ENCODE measurements around the gene SLC9A9. TPM values are rescaled to one million over a fixed set of nuclear protein-coding genes. Genes with fewer than 3 reads are reported as not detected.

Gene SLC9A9
- total and polyA plus RNA-seq, 9 of the 15 experiments (the other 6 are each of a cell fraction or from before 2014, with no cell fraction given) = 0.03 to 0.13 TPM; not detected in 7

DNA sequence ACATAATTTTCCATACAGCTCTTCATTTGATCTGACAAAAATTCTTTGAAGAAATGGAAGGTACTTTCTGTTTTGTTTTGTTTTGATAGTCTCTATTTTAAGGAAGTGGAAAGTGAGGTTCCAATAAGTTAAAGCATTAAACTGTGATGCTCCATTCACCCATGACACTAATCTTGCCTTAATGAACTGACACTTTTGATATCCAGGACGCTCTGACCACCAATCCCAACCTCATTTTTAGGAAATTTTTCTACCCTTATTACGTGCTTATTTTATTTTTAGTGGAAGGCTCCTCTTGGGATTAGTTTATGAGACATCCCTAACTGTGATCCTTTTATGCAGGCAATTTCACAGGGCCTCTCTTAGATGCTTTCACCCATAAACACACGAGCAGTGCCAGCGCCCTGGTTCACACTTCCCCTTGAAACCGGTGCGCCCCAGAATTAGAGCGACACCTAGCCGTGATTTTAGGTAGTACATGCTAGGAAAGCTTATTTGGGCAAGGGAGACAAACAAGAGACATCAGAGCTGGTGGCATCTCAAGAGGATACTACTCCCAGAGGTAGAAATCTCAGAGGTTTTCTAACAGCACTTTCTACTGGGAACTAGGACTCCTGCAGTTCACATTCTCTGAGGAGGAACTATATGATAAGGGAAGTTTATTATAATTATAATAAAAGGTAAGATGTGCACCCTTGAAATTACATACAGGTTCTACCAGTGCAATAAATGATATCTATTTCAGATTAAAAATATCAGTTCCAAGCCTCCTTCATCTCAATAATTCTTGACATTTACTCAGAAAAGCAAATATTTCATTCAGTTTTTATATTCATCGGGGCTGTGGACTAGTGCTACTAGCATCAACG lies 173.9 kb downstream of the SLC9A9 start:
- CTCF ChIA-PET (ENCODE audit: low intra/inter-chr PET ratio) = no interaction called here
- peak; percentile 94 for ATAC-seq
- TF ChIP-seq, protein P1, sequence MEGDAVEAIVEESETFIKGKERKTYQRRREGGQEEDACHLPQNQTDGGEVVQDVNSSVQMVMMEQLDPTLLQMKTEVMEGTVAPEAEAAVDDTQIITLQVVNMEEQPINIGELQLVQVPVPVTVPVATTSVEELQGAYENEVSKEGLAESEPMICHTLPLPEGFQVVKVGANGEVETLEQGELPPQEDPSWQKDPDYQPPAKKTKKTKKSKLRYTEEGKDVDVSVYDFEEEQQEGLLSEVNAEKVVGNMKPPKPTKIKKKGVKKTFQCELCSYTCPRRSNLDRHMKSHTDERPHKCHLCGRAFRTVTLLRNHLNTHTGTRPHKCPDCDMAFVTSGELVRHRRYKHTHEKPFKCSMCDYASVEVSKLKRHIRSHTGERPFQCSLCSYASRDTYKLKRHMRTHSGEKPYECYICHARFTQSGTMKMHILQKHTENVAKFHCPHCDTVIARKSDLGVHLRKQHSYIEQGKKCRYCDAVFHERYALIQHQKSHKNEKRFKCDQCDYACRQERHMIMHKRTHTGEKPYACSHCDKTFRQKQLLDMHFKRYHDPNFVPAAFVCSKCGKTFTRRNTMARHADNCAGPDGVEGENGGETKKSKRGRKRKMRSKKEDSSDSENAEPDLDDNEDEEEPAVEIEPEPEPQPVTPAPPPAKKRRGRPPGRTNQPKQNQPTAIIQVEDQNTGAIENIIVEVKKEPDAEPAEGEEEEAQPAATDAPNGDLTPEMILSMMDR (IDR thresholded peaks at IDR 0.05 in 2 of 3, conservative IDR thresholded peaks at IDR 0.05 in 1 of 3; ENCODE audit: insufficient read depth in 2 of 3, low read depth in 1 of 3, low read length in 3 of 3) = peak; percentile 82 to 89 (median 83)
- peak; percentile 63; the same call in 1 of the 2 replicates for TF ChIP-seq STAG1 (CRISPR knock-in tag; IDR thresholded peaks at IDR 0.05; ENCODE audit: borderline replicate concordance)
- TF ChIP-seq, protein P2, sequence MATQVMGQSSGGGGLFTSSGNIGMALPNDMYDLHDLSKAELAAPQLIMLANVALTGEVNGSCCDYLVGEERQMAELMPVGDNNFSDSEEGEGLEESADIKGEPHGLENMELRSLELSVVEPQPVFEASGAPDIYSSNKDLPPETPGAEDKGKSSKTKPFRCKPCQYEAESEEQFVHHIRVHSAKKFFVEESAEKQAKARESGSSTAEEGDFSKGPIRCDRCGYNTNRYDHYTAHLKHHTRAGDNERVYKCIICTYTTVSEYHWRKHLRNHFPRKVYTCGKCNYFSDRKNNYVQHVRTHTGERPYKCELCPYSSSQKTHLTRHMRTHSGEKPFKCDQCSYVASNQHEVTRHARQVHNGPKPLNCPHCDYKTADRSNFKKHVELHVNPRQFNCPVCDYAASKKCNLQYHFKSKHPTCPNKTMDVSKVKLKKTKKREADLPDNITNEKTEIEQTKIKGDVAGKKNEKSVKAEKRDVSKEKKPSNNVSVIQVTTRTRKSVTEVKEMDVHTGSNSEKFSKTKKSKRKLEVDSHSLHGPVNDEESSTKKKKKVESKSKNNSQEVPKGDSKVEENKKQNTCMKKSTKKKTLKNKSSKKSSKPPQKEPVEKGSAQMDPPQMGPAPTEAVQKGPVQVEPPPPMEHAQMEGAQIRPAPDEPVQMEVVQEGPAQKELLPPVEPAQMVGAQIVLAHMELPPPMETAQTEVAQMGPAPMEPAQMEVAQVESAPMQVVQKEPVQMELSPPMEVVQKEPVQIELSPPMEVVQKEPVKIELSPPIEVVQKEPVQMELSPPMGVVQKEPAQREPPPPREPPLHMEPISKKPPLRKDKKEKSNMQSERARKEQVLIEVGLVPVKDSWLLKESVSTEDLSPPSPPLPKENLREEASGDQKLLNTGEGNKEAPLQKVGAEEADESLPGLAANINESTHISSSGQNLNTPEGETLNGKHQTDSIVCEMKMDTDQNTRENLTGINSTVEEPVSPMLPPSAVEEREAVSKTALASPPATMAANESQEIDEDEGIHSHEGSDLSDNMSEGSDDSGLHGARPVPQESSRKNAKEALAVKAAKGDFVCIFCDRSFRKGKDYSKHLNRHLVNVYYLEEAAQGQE (IDR thresholded peaks at IDR 0.05; ENCODE audit: borderline replicate concordance) = peak; percentile 60; the same call in 1 of the 2 replicates
- TF ChIP-seq, protein P2 (CRISPR knock-in tag; IDR thresholded peaks at IDR 0.05; ENCODE audit: low read depth) = no peak
- TF ChIP-seq MCM2 (IDR thresholded peaks at IDR 0.05; ENCODE audit: low read depth) = no peak
- no peak for TF ChIP-seq RBM22 (IDR thresholded peaks at IDR 0.05; ENCODE audit: low read depth, low read length, poor library complexity, severe bottlenecking)
- TF ChIP-seq FOXA3 (CRISPR knock-in tag; conservative IDR thresholded peaks at IDR 0.05 in 1 of 2, IDR thresholded peaks at IDR 0.05 in 1 of 2) = no peak
- TF ChIP-seq YY1 (IDR thresholded peaks at IDR 0.05; ENCODE audit: borderline replicate concordance in 1 of 3, control insufficient read depth in 1 of 3, extremely low read depth in 1 of 3, insufficient read depth in 3 of 3, insufficient read length in 1 of 3, insufficient replicate concordance in 2 of 3, low read depth in 1 of 3, low read length in 2 of 3) = no peak
- peak; percentile 45; the same call in 1 of the 2 replicates for TF ChIP-seq RB1 (IDR thresholded peaks at IDR 0.05; ENCODE audit: low read depth)

More for the DNA sequence above, 173.9 kb downstream of the SLC9A9 start:
- H4K20me1 ChIP-seq (replicated peaks; ENCODE audit: control insufficient read depth, insufficient read depth, low read length) = no peaks in the 10 kb centered on the region
- peaks cover 0 to 3% of the 10 kb centered on the region in 2 experiments; a peak in 2 of 5 replicates for H3K27me3 ChIP-seq (ENCODE audit: control insufficient read depth in 2 of 2, insufficient read depth in 2 of 2, low read length in 2 of 2)
- 8% methylated on average over 10 of the region's 10 CpGs for WGBS (ENCODE audit: insufficient coverage, low coverage, missing lambda C conversion rate)
- FAIRE-seq = peak; percentile 83
- POLR2A ChIA-PET = no interaction called here
- no peak overlapping the region for H3K4me3 ChIP-seq
- in situ Hi-C loops (cut with MboI) (no loop called here), intact Hi-C loops (cut with micrococcal nuclease) (loop anchor here (5.0 kb wide), 1 partner anchor 607 kb away; no protein-coding TSS in a partner anchor)
- no peaks in the 10 kb centered on the region for H3K9me3 ChIP-seq (replicated peaks; ENCODE audit: control insufficient read depth, insufficient read depth, low read depth, low read length)
- H3K36me3 ChIP-seq (ENCODE audit: control insufficient read depth, insufficient read depth, low read length) = no peaks in the 10 kb centered on the region
- no peaks in the 10 kb centered on the region for H3K4me1 ChIP-seq (replicated peaks in 1 of 2; ENCODE audit: control insufficient read depth in 2 of 2, insufficient read depth in 2 of 2, low read length in 2 of 2)
- H3K79me2 ChIP-seq (ENCODE audit: control insufficient read depth, insufficient read depth, low read length) = no peaks in the 10 kb centered on the region
- no peak overlapping the region; the same call in 1 of the 2 replicates for H2AFZ ChIP-seq (ENCODE audit: low read depth, low read length)
- H3K27ac ChIP-seq (ENCODE audit: extremely low read depth, low read depth, low read length) = no peak overlapping the region
- no TSS peak for BruUV-seq (replicated peaks)
- peak overlapping the region; percentile 2; the same call in 1 of the 2 replicates for H3K4me2 ChIP-seq (ENCODE audit: insufficient read depth, low read length)
- H3K9ac ChIP-seq (ENCODE audit: insufficient read depth in 1 of 2, low read depth in 2 of 2, low read length in 2 of 2) = no peak overlapping the region
- no peaks in the 10 kb centered on the region for H3K9me1 ChIP-seq (ENCODE audit: control insufficient read depth, insufficient read depth, low read length)
- peak; percentile 66 to 78 (median 70) for DNase-seq (ENCODE audit: extremely low read depth in 1 of 4, low spot score in 3 of 4)
